SK-N-SH treated with all-trans-retinoic acid at 6 μM for 48 hours (cell line): ENCODE results near the gene CRYBG1.

Experiments used
- ATAC-seq: fragments of 200-7000 bp; cut with Tn5 transposase; 3 replicates; pipeline ENCODE4 v1.9.1; 2020; ENCODE audit warnings: mild to moderate bottlenecking, moderate library complexity
- ARNTL ChIP-seq: fragments of 450-650 bp; formaldehyde crosslinking; IDR thresholded peaks from 2 replicates; pipeline ENCODE4 v1.5.0; 2020; ENCODE audit warnings: low read depth, mild to moderate bottlenecking, moderate library complexity, borderline replicate concordance
- BACH2 ChIP-seq: fragments of 250-450 bp; sonication (Bioruptor Pico); IDR thresholded peaks from 2 replicates; pipeline ENCODE4 v1.9.0; 2021; ENCODE audit warnings: mild to moderate bottlenecking, borderline replicate concordance
- CSDC2 ChIP-seq: fragments of 250-450 bp; sonication (Bioruptor Pico); IDR thresholded peaks from 2 replicates; pipeline ENCODE4 v1.5.0; 2020; ENCODE audit warnings: mild to moderate bottlenecking, moderate library complexity
- ESRRG ChIP-seq: fragments of 250-450 bp; sonication (Bioruptor Pico); IDR thresholded peaks from 2 replicates; pipeline ENCODE4 v1.6.1; 2021; ENCODE audit warnings: mild to moderate bottlenecking
- GLIS3 ChIP-seq: fragments of 250-450 bp; sonication (Bioruptor Pico); IDR thresholded peaks from 2 replicates; pipeline ENCODE4 v1.5.0; 2020; ENCODE audit warnings: mild to moderate bottlenecking, moderate library complexity
- ISL1 ChIP-seq: fragments of 250-450 bp; sonication (Bioruptor Pico); IDR thresholded peaks from 2 replicates; pipeline ENCODE4 v2.1.2; 2022; ENCODE audit warnings: mild to moderate bottlenecking, moderate library complexity
- OSR1 ChIP-seq: fragments of 250-450 bp; sonication (Bioruptor Pico); IDR thresholded peaks from 2 replicates; pipeline ENCODE4 v1.8.0; 2022; ENCODE audit warnings: moderate library complexity, mild to moderate bottlenecking, inconsistent platforms
- PPARA ChIP-seq: fragments of 250-450 bp; sonication (Bioruptor Pico); IDR thresholded peaks from 2 replicates; pipeline ENCODE4 v1.5.0; 2020; ENCODE audit warnings: mild to moderate bottlenecking, borderline replicate concordance
- RARB ChIP-seq: fragments of 250-450 bp; sonication (Bioruptor Pico); IDR thresholded peaks from 2 replicates; pipeline ENCODE4 v1.8.0; 2021; ENCODE audit warnings: mild to moderate bottlenecking, moderate library complexity
- SNAI2 ChIP-seq: fragments of 250-450 bp; sonication (Bioruptor Pico); IDR thresholded peaks from 2 replicates; pipeline ENCODE4 v1.5.0; 2020; ENCODE audit warnings: mild to moderate bottlenecking, moderate library complexity
- TCF4 ChIP-seq: fragments of 250-450 bp; sonication (Bioruptor Pico); IDR thresholded peaks from 2 replicates; pipeline ENCODE4 v1.8.0; 2021; ENCODE audit warnings: mild to moderate bottlenecking, moderate library complexity, borderline replicate concordance
- TOX ChIP-seq: fragments of 250-450 bp; sonication (Bioruptor Pico); IDR thresholded peaks from 2 replicates; pipeline ENCODE4 v1.8.0; 2021; ENCODE audit warnings: mild to moderate bottlenecking, moderate library complexity, borderline replicate concordance
- ZC3H10 ChIP-seq: fragments of 250-450 bp; sonication (Bioruptor Pico); IDR thresholded peaks from 2 replicates; pipeline ENCODE4 v1.5.1; 2021; ENCODE audit warnings: mild to moderate bottlenecking, moderate library complexity
- ZFP3 ChIP-seq: fragments of 250-450 bp; sonication (Bioruptor Pico); IDR thresholded peaks from 2 replicates; pipeline ENCODE4 v1.5.0; 2020; ENCODE audit warnings: mild to moderate bottlenecking, moderate library complexity
- ZNF565 ChIP-seq: fragments of 450-650 bp; formaldehyde crosslinking; conservative IDR thresholded peaks from 2 replicates; pipeline ENCODE4 v1.5.0; 2020; ENCODE audit warnings: low read depth, mild to moderate bottlenecking, moderate library complexity
- ZNF70 ChIP-seq: fragments of 450-650 bp; formaldehyde crosslinking; IDR thresholded peaks from 2 replicates; pipeline ENCODE4 v1.5.0; 2020; ENCODE audit warnings: mild to moderate bottlenecking, moderate library complexity
- ZNF8 ChIP-seq: fragments of 450-650 bp; formaldehyde crosslinking; IDR thresholded peaks from 2 replicates; pipeline ENCODE4 v1.5.0; 2020; ENCODE audit warnings: mild to moderate bottlenecking, moderate library complexity
- TF ChIP-seq, protein P1 (sequence below): fragments of 250-450 bp; sonication (Bioruptor Pico); IDR thresholded peaks from 2 replicates; pipeline ENCODE4 v1.5.1; 2021; ENCODE audit warnings: mild to moderate bottlenecking, moderate library complexity
- TF ChIP-seq, protein P2 (sequence below): fragments of 250-450 bp; sonication (Bioruptor Pico); IDR thresholded peaks from 2 replicates; pipeline ENCODE4 v1.8.0; 2020; ENCODE audit warnings: mild to moderate bottlenecking, moderate library complexity, borderline replicate concordance
- TF ChIP-seq, protein P3 (sequence below): fragments of 250-450 bp; sonication (Bioruptor Pico); IDR thresholded peaks from 2 replicates; pipeline ENCODE4 v1.5.0; 2020; ENCODE audit warnings: mild to moderate bottlenecking, moderate library complexity
- TF ChIP-seq, protein P4 (sequence below): fragments of 250-450 bp; sonication (Bioruptor Pico); IDR thresholded peaks from 2 replicates; pipeline ENCODE4 v1.5.1; 2020; ENCODE audit warnings: low read depth, mild to moderate bottlenecking, moderate library complexity
- TF ChIP-seq, protein P5 (sequence below): fragments of 250-450 bp; sonication (Bioruptor Pico); IDR thresholded peaks from 2 replicates; pipeline ENCODE4 v1.8.0; 2021; ENCODE audit warnings: low read depth, mild to moderate bottlenecking, moderate library complexity, borderline replicate concordance

Gene CRYBG1

DNA sequence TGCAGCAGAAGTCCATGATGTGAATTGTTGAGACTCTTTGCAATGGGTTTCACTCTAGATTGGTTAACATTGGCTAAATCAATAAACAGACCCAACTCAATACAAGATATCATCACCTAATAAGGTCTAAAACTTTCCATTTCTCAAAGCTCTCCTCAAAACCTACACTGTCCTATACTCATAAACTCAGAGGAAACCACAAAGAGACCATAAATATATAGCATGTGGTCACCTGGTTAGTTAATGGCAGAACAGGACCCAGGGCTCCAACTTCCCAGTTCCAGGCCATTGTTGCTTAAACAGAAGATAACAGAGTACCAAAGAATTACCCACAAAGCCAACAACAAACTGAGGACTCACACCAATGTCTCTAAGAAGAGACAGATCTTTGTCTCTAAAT lies 256.8 kb downstream of the CRYBG1 start:
- TF ChIP-seq CSDC2 (no peak), ZFP3 (CRISPR knock-in tag) (no peak), OSR1 (CRISPR knock-in tag) (no peak), GLIS3 (no peak), ZNF70 (no peak), BACH2 (no peak), ISL1 (CRISPR knock-in tag) (no peak), PPARA (no peak), SNAI2 (CRISPR knock-in tag) (no peak), TCF4 (CRISPR knock-in tag) (no peak), ARNTL (CRISPR knock-in tag) (no peak), ZNF565 (no peak), ZC3H10 (no peak), ESRRG (CRISPR knock-in tag) (no peak), TOX (CRISPR knock-in tag) (no peak)
- TF ChIP-seq, protein P1, sequence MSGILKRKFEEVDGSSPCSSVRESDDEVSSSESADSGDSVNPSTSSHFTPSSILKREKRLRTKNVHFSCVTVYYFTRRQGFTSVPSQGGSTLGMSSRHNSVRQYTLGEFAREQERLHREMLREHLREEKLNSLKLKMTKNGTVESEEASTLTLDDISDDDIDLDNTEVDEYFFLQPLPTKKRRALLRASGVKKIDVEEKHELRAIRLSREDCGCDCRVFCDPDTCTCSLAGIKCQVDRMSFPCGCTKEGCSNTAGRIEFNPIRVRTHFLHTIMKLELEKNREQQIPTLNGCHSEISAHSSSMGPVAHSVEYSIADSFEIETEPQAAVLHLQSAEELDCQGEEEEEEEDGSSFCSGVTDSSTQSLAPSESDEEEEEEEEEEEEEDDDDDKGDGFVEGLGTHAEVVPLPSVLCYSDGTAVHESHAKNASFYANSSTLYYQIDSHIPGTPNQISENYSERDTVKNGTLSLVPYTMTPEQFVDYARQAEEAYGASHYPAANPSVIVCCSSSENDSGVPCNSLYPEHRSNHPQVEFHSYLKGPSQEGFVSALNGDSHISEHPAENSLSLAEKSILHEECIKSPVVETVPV (CRISPR knock-in tag), result no peak
- TF ChIP-seq, protein P2, sequence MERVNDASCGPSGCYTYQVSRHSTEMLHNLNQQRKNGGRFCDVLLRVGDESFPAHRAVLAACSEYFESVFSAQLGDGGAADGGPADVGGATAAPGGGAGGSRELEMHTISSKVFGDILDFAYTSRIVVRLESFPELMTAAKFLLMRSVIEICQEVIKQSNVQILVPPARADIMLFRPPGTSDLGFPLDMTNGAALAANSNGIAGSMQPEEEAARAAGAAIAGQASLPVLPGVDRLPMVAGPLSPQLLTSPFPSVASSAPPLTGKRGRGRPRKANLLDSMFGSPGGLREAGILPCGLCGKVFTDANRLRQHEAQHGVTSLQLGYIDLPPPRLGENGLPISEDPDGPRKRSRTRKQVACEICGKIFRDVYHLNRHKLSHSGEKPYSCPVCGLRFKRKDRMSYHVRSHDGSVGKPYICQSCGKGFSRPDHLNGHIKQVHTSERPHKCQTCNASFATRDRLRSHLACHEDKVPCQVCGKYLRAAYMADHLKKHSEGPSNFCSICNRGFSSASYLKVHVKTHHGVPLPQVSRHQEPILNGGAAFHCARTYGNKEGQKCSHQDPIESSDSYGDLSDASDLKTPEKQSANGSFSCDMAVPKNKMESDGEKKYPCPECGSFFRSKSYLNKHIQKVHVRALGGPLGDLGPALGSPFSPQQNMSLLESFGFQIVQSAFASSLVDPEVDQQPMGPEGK (CRISPR knock-in tag), result no peak
- TF ChIP-seq, protein P3, sequence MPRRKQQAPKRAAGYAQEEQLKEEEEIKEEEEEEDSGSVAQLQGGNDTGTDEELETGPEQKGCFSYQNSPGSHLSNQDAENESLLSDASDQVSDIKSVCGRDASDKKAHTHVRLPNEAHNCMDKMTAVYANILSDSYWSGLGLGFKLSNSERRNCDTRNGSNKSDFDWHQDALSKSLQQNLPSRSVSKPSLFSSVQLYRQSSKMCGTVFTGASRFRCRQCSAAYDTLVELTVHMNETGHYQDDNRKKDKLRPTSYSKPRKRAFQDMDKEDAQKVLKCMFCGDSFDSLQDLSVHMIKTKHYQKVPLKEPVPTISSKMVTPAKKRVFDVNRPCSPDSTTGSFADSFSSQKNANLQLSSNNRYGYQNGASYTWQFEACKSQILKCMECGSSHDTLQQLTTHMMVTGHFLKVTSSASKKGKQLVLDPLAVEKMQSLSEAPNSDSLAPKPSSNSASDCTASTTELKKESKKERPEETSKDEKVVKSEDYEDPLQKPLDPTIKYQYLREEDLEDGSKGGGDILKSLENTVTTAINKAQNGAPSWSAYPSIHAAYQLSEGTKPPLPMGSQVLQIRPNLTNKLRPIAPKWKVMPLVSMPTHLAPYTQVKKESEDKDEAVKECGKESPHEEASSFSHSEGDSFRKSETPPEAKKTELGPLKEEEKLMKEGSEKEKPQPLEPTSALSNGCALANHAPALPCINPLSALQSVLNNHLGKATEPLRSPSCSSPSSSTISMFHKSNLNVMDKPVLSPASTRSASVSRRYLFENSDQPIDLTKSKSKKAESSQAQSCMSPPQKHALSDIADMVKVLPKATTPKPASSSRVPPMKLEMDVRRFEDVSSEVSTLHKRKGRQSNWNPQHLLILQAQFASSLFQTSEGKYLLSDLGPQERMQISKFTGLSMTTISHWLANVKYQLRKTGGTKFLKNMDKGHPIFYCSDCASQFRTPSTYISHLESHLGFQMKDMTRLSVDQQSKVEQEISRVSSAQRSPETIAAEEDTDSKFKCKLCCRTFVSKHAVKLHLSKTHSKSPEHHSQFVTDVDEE (CRISPR knock-in tag), result no peak
- TF ChIP-seq, protein P4, sequence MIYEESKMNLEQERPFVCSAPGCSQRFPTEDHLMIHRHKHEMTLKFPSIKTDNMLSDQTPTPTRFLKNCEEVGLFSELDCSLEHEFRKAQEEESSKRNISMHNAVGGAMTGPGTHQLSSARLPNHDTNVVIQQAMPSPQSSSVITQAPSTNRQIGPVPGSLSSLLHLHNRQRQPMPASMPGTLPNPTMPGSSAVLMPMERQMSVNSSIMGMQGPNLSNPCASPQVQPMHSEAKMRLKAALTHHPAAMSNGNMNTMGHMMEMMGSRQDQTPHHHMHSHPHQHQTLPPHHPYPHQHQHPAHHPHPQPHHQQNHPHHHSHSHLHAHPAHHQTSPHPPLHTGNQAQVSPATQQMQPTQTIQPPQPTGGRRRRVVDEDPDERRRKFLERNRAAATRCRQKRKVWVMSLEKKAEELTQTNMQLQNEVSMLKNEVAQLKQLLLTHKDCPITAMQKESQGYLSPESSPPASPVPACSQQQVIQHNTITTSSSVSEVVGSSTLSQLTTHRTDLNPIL (CRISPR knock-in tag), result no peak
- TF ChIP-seq, all 23 proteins: peak for 0
- ATAC-seq, result no peak

DNA sequence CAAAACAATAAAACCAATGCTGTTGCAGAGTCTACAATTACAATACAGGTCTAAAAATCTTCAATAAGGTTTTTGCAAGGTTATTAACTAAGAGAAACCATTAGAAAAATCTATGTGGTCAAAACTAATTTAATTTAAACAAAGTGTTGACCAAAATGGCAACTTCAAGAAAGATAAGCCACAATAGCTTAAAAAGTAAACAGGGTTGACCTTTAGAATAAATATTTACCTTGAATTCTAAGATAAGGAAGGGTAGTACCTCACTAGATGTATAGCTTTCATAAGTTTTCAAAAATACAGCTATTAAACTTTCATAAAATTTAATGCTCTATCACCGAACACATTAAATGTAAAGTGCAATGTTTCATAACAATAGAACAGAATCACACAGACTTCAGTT lies 257.3 kb downstream of the CRYBG1 start:
- no peak for ATAC-seq
- TF ChIP-seq SNAI2 (CRISPR knock-in tag), result no peak
- no peak for TF ChIP-seq CSDC2
- TF ChIP-seq, protein P1 (CRISPR knock-in tag), result no peak
- TF ChIP-seq ARNTL (CRISPR knock-in tag), result no peak
- no peak for TF ChIP-seq ZC3H10
- no peak for TF ChIP-seq ZNF70
- no peak for TF ChIP-seq GLIS3
- no peak for TF ChIP-seq ISL1 (CRISPR knock-in tag)
- TF ChIP-seq, protein P4 (CRISPR knock-in tag), result no peak
- TF ChIP-seq, protein P5, sequence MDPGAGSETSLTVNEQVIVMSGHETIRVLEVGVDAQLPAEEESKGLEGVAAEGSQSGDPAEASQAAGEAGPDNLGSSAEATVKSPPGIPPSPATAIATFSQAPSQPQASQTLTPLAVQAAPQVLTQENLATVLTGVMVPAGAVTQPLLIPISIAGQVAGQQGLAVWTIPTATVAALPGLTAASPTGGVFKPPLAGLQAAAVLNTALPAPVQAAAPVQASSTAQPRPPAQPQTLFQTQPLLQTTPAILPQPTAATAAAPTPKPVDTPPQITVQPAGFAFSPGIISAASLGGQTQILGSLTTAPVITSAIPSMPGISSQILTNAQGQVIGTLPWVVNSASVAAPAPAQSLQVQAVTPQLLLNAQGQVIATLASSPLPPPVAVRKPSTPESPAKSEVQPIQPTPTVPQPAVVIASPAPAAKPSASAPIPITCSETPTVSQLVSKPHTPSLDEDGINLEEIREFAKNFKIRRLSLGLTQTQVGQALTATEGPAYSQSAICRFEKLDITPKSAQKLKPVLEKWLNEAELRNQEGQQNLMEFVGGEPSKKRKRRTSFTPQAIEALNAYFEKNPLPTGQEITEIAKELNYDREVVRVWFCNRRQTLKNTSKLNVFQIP (CRISPR knock-in tag), result no peak
- TF ChIP-seq RARB (CRISPR knock-in tag), result no peak
- TF ChIP-seq ZNF8 (CRISPR knock-in tag), result no peak
- TF ChIP-seq, protein P3 (CRISPR knock-in tag), result no peak
- TF ChIP-seq ZNF565, result no peak
- no peak for TF ChIP-seq PPARA
- TF ChIP-seq BACH2, result no peak
- TF ChIP-seq, protein P2 (CRISPR knock-in tag), result no peak
- no peak for TF ChIP-seq ZFP3 (CRISPR knock-in tag)
